Suprapubic skin (tissue), 3 donors: Measurements from ENCODE around the gene MVK.

Experiments
- CTCF ChIP-seq, 2 donors: fragments of 200-600 bp in 1 of 2; fragments of 450-650 bp in 1 of 2; sonication (generic) in 1 of 2; IDR thresholded peaks; one replicate each; pipeline ENCODE4 v1.5.1; 2016 to 2019; ENCODE audit warnings: antibody characterized with exemption in 2 of 2, mild to moderate bottlenecking in 1 of 2, moderate library complexity in 1 of 2
- POLR2AphosphoS5 ChIP-seq, 3 donors: sonication (generic); formaldehyde crosslinking; IDR thresholded peaks; one replicate each; pipeline ENCODE4 v1.6.1; 2017; ENCODE audit warnings: antibody characterized with exemption in 3 of 3

GRCh38 chr12:109551108-109551507, 22.5 kb upstream of the MVK start:
- no peak for TF ChIP-seq POLR2AphosphoS5 (IDR thresholded peaks at IDR 0.05)
- no peak for TF ChIP-seq CTCF (IDR thresholded peaks at IDR 0.05)
